Measurements from ENCODE around the gene LLGL2. TPM values are rescaled to one million over a fixed set of nuclear protein-coding genes. Genes with fewer than 3 reads are reported as not detected.
"Not testable (repeated sequence)": the region's sequence is repeated elsewhere in the genome, so short reads cannot be mapped to it uniquely, and the experiment has no call there.

The LLGL2 gene
- total RNA-seq, 1 donor from 2014 or later: 14.8 TPM

- no peak for DNase-seq
Measured at GRCh38 chr17:75572713-75573539, 47.4 kb downstream of the LLGL2 start.

DNA sequence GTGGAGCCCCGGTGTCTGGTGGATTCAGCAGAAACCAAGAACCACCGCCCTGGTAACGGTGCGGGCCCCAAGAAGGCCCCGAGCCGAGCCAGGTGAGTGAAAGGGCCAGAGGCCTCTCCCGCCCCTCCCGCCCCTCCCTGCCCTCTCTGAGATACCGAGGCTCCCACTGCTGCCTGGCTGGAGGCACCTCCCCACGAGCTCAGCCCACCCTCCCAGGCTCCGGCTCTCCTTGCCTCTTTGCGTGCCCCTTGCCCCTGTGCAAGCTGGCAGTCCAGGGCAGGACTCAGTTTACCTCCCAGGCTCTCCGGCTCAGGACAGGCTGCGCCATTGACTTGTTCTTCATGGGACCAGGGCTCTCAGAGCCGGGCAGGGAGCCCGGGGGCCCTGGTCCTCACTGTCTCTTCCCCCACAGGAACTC is 48.1 kb downstream of the LLGL2 start:
- DNase-seq: no peak

GRCh38 chr17:75573994-75574393 is 48.5 kb downstream of the LLGL2 start:
- no peak for DNase-seq

GRCh38 chr17:75574404-75575036 is 49.0 kb downstream of the LLGL2 start:
- DNase-seq: no peak

DNA sequence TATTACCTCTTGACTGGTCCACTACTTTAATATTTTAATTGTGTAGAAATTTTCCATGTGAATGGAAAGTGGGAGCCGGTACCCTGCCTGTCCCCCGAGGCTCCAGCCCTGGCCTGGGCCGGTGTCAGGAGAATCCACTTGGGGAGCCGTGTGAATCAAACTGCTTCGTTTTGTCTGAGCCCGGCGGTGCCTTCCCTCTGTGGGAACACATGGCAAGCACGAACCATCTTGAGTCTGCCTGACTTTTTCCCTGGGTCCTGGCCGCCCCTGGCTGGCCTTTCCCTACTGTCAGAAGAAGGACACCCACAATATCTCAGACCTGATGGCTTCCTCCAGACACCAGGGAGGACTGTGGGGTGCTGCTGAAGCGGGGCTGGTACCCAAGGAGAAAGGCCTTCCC is 49.7 kb downstream of the LLGL2 start:
- DNase-seq: no peak

- no peak for DNase-seq
Measured at GRCh38 chr17:75575728-75576127, 50.2 kb downstream of the LLGL2 start.

DNA sequence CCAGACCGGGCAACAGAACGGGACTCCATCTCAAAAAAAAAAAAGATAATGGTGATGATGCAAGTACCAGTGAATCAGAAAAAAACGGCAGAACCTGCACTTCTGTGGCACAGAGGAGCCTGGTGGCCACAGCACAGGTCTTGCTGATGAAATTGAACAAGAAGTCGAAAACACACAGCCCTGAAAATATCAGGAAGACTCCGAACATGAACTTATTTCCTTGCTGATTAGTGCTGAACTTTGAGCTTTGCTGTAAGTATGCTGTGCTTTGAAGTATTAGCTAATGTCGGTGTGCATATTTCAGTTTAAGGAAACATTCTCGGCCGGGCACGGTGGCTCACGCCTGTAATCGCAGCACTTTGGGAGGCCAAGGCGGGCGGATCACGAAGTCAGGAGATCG is 51.2 kb downstream of the LLGL2 start:
- no peak for DNase-seq

DNA sequence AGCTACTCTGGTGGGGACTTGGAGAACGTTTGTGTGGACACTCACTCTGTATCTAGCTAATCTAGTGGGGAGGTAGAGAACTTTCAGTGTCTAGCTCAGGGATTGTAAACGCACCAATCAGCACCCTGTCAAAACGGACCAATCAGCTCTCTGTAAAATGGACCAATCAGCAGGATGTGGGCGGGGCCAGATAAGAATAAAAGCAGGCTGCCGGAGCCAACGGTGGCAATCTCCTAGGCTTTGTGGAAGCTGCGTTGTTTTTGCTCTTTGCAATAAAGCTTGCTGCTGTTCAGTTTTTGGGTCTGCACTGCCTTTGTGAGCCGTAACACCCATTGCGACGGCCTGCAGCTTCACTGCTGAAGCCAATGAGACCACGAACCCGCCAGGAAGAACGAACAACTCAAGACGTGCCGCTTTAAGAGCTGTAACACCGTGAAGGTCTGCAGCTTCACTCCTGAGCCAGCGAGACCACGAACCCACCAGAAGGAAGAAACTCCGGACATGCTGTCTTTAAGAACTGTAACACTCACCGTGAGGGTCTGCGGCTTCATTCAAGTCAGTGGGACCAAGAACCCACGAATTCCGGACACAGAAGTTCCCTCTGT is 55.7 kb downstream of the LLGL2 start:
- not testable (repeated sequence) for DNase-seq

- DNase-seq: not testable (repeated sequence)
Measured at GRCh38 chr17:75583197-75583596, 57.7 kb downstream of the LLGL2 start.

DNA sequence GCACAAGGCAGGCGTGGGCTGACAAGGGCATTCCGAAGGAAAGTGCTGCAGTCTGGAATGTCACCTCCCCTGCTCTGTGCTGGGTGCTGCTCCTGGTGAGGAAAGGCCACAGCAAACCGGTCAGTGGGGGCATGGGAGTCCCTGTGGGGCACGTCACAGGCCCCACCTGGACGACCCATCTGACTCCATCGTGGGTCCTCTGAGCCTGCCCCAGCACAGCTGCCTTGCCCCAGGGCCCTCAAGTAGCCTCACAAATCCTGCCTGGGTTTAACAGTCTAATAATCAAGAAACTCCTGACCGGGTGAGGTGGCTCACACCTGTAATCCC is 59.3 kb downstream of the LLGL2 start:
- no peak for DNase-seq

DNA sequence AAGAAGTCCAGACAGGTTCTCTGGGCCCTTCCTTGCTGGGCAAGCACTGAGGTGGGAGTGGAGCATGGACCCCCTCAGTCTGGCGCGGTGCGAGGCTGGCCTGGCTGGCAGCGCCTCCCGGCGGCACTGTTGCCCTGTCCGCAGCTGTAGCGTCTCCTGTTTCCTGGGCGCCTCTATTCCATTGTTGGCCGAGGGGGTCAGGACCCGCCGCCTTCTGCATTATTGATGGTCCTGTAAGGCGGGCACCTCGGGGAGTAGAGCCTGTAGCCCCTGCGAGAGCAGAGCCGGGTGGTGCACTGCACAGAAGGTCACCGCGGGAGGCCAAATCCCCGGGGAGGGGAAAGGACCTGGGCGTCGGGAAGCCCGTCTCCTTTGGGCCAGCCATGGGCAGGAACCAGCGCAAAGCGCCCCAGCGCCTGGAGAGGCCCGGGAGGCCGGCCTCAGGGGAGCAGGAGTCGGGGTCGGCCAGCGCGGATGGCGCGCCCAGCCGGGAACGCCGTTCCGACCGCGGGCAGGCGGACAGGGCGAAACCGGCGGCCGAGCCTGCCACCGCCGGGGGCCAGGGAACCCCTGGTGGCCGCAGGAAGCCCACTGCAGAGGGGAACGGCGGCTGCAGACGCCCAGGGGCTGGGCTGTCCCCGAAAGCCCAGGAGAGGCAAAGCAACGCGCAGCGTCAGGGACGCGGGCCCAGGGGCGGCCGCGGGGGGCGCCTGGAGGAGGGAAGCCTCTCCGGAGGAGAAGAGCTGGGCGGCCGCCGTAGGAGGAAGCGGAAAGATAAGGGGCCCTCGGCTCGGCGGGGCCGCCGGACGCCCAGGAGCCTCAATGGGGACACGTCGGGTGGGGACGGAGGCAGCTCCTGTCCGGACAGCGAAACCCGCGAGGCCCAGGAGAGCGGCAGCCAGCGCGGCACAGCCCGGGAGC is 62.4 kb downstream of the LLGL2 start, which contains the start of gene MYO15B:
Gene MYO15B (plus strand): TSS at position 126 of the 921 bp plus-strand sequence. CDS start 258 bp downstream, at position 384.
- peak; percentile 41 for DNase-seq

- no peak for DNase-seq
Measured at GRCh38 chr17:75588596-75589011, 63.1 kb downstream of the LLGL2 start.

- DNase-seq: peak; percentile 84
Measured at GRCh38 chr17:75589012-75589918, 63.8 kb downstream of the LLGL2 start.

- DNase-seq: no peak
Measured at GRCh38 chr17:75589919-75590303, 64.4 kb downstream of the LLGL2 start.

GRCh38 chr17:75590314-75590761 is 64.8 kb downstream of the LLGL2 start:
- DNase-seq: no peak

DNA sequence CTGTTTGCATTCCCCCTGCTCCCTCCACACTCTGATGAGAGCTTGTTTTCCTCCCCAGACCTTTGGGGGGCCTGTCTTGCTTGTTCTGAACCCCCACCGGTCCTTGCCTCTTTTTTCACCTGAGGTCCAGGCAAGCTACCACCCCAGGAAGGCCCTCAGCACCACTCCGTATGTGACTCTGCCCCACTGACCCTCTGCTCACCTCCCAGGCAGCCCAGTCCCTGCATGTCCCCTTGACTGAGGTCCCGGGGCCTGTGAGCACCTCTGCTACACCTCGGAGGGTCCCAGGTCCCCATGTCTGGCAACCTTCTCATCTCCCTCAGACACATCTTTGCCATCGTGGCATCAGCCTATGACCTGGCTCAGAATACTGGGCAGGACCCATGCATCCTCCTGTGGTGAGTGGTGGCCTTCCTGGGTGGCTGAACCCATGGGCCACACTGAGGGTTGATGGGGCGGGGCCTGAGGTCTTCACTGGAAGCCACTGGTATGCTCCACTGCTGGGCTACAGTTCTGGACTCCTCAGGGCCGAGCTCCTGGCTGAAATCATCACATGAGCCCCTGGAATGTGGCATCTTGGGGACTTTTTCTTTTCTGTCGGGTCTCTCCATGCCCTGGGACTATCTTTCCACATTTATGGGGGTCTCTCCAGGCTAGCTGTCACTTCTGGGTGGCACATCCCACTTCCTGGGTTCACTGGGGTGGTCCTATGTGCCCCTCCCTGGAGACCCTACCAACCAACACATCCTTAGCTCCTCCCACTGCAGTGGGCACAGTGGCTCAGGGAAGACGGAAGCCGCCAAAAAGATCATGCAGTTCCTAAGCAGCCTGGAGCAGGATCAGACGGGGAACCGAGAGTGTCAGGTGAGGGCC is 65.6 kb downstream of the LLGL2 start:
- no peak for DNase-seq

DNA sequence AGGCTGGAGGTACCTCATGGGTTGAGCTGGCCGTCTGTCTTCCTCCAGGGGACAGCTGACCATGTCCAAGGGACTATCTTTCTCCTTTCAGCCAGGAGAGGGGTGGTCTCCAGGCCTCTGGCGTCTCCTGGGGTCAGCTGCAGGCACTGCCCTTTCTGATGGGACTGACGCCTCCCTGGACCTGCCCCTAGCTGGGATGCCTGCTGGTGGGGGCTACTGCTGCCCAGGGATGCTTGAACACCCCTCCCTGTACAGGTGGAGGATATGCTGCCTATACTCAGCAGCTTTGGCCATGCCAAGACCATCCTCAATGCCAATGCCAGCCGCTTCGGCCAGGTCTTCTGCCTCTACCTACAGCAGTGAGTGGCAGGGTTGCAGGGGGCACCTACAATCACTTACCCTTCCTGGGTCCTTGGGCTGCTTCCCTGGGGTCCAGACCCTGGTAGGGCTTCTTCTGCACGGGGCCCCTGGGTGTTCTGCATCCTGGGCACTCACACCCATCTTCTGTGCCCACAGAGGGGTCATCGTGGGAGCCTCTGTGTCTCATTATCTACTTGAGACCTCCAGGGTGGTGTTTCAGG is 66.3 kb downstream of the LLGL2 start:
- DNase-seq: no peak

DNA sequence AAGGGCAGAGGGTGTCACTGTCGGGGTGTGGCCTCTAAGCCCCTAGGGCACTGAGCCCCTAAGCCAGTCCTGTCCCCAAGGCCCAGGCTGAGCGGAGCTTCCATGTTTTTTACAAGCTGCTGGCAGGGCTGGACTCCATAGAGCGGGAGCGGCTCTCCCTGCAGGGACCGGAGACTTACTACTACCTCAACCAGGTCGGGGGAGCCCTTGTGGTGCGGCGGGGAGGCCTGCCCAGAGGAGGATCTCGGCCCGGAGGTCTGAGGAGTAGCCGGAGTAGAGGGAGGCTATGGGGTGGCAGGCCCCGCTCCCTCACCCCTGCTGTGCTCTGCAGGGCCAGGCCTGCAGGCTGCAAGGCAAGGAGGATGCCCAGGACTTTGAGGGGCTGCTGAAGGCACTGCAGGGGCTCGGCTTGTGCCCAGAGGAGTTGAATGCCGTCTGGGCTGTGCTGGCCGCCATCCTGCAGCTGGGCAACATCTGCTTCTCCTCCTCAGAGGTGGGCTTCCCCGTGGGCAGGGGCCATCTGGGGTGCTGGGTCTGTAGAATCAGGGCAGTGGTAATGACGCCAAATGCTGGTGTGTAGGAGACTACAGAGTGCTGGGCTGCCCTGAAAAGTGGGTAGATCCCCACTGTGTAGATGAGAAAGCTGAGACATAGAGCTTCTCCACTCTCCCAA is 67.0 kb downstream of the LLGL2 start:
- DNase-seq: no peak

- not testable (repeated sequence) for DNase-seq
Measured at GRCh38 chr17:75593430-75593829, 67.9 kb downstream of the LLGL2 start.
